Ishikawa (cell line): Measurements from ENCODE around the gene ZNF506.

Source experiments
- CREB1 ChIP-seq: IDR thresholded peaks from 2 replicates; pipeline ENCODE4 v1.6.1; 2012; ENCODE audit warnings: low read depth
- EP300 ChIP-seq: IDR thresholded peaks from 2 replicates; pipeline ENCODE4 v1.6.1; 2012; ENCODE audit warnings: borderline replicate concordance
- FOXM1 ChIP-seq: IDR thresholded peaks from 2 replicates; pipeline ENCODE4 v1.6.1; 2012; ENCODE audit warnings: low read depth, borderline replicate concordance
- MAX ChIP-seq: IDR thresholded peaks from 2 replicates; pipeline ENCODE4 v1.6.1; 2012
- YY1 ChIP-seq: IDR thresholded peaks from 2 replicates; pipeline ENCODE4 v1.6.1; 2012; ENCODE audit warnings: low read depth

- TF ChIP-seq MAX (no peak), YY1 (no peak), EP300 (no peak), CREB1 (no peak), FOXM1 (no peak)
These were observed 16.1 kb downstream of the ZNF506 start for GRCh38 chr19:19805480-19805879.
